ENCODE data around the gene EMSY.

- TF ChIP-seq CTCF (IDR thresholded peaks at IDR 0.05; ENCODE audit: insufficient read depth, low read length, poor library complexity, severe bottlenecking): no peak
- TF ChIP-seq EZH2phosphoT487 (conservative IDR thresholded peaks at IDR 0.05; ENCODE audit: low read length): no peak
Observed at GRCh38 chr11:76395296-76395695, 49.5 kb upstream of the EMSY start.

Measured in SU-DHL-6 (cell line).